Measurements from ENCODE around the gene SMIM24. TPM values are rescaled to one million over a fixed set of nuclear protein-coding genes. Genes with fewer than 3 reads are reported as not detected.

SMIM24 gene
- polyA plus RNA-seq, 2 of the 4 experiments (the other 2 are of a cell fraction) = 1.0 to 1.2 TPM

- no peak for DNase-seq (ENCODE audit: low read depth in 1 of 2, low spot score in 1 of 2)
- no peak for TF ChIP-seq MAFK (IDR thresholded peaks at IDR 0.05; ENCODE audit: partially characterized antibody)
- TF ChIP-seq ZFP36 (IDR thresholded peaks at IDR 0.05; ENCODE audit: borderline replicate concordance, partially characterized antibody) = peak; percentile 70
- no peak overlapping the region for H3K27ac ChIP-seq
- H3K4me1 ChIP-seq = peaks cover 16% of the 10 kb centered on the region; the same call in 2 of the 3 replicates
- no peak overlapping the region for H3K4me2 ChIP-seq
- FAIRE-seq = no peak
- ChIA-PET CTCF (interaction anchor here (1.4 to 6.7 kb wide), 7 partner anchors 9 to 147 kb away, joined by 3 to 78 read pairs (median 10); partner anchors contain the start of gene SMIM44), POLR2A (no interaction called here)
- H3K4me3 ChIP-seq = no peak overlapping the region
- 43% methylated on average over 2 of the region's 2 CpGs for WGBS (ENCODE audit: missing lambda C conversion rate)
- ATAC-seq = no peak
- H3K9me3 ChIP-seq = no peaks in the 10 kb centered on the region
Observed at GRCh38 chr19:3474614-3475013, 5.7 kb downstream of the SMIM24 start.

- H3K4me1 ChIP-seq = peaks cover 16% of the 10 kb centered on the region; the same call in 2 of the 3 replicates
- ChIA-PET CTCF (interaction anchor here (0.8 to 6.7 kb wide), 11 partner anchors 10 to 180 kb away, joined by 3 to 78 read pairs (median 6); partner anchors contain the start of gene SMIM44), POLR2A (no interaction called here)
- WGBS (ENCODE audit: missing lambda C conversion rate) = 43% methylated on average over 8 of the region's 8 CpGs
- no peak overlapping the region for H3K4me3 ChIP-seq
- no peak for TF ChIP-seq EHF (CRISPR knock-in tag; IDR thresholded peaks at IDR 0.05)
- TF ChIP-seq, protein P1, sequence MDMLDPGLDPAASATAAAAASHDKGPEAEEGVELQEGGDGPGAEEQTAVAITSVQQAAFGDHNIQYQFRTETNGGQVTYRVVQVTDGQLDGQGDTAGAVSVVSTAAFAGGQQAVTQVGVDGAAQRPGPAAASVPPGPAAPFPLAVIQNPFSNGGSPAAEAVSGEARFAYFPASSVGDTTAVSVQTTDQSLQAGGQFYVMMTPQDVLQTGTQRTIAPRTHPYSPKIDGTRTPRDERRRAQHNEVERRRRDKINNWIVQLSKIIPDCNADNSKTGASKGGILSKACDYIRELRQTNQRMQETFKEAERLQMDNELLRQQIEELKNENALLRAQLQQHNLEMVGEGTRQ (IDR thresholded peaks at IDR 0.05) = peak; percentile 45; the same call in 1 of the 2 replicates
- DNase-seq (ENCODE audit: low read depth in 1 of 2, low spot score in 1 of 2) = no peak
- peak overlapping the region in 1 of 2 experiments; percentile 1; a peak in 1 of 6 replicates for H3K27ac ChIP-seq
- ATAC-seq = no peak
- H3K9me3 ChIP-seq = no peaks in the 10 kb centered on the region
- no peak for FAIRE-seq
- peak overlapping the region; percentile 32 for H3K4me2 ChIP-seq
Observed at GRCh38 chr19:3474010-3474409, 6.3 kb downstream of the SMIM24 start.

GRCh38 chr19:3471954-3472655 is 8.2 kb downstream of the SMIM24 start:
- FAIRE-seq = no peak
- no peak overlapping the region for H3K4me3 ChIP-seq
- no peak for DNase-seq (ENCODE audit: low read depth in 1 of 2, low spot score in 1 of 2)
- CTCF ChIA-PET = interaction anchor here (0.6 to 6.7 kb wide), 43 partner anchors 8 to 286 kb away, joined by 3 to 78 read pairs (median 5); partner anchors contain the start of gene SMIM44
- H3K9me3 ChIP-seq = peaks cover 10% of the 10 kb centered on the region; the same call in 1 of the 3 replicates
- peak overlapping the region; percentile 47 for H3K4me2 ChIP-seq
- peak overlapping the region; percentile 52 to 63; a peak in 3 of 6 replicates for H3K27ac ChIP-seq
- peaks cover 16% of the 10 kb centered on the region; the same call in 2 of the 3 replicates for H3K4me1 ChIP-seq
- ATAC-seq = peak; percentile 31 to 58; a peak in 4 of 6 replicates
- 36% methylated on average over 12 of the region's 24 CpGs for WGBS (ENCODE audit: missing lambda C conversion rate)
- POLR2A ChIA-PET = no interaction called here
- TF ChIP-seq POLR2AphosphoS2 (conservative IDR thresholded peaks at IDR 0.05; ENCODE audit: low read length) (no peak), SREBF2 (IDR thresholded peaks at IDR 0.05) (no peak), MYC (IDR thresholded peaks at IDR 0.05; ENCODE audit: borderline replicate concordance, low read length) (no peak), MAX (IDR thresholded peaks at IDR 0.05) (no peak), RAD21 (conservative IDR thresholded peaks at IDR 0.05 in 1 of 2, IDR thresholded peaks at IDR 0.05 in 1 of 2) (peak; percentile 76 to 81), FOSB (CRISPR knock-in tag; IDR thresholded peaks at IDR 0.05) (no peak), PHF8 (IDR thresholded peaks at IDR 0.05; ENCODE audit: borderline replicate concordance, low read depth) (no peak), GATA3 (IDR thresholded peaks at IDR 0.05; ENCODE audit: borderline replicate concordance) (no peak), RARB (CRISPR knock-in tag; IDR thresholded peaks at IDR 0.05) (no peak), REST (IDR thresholded peaks at IDR 0.05) (no peak), BCL3 (IDR thresholded peaks at IDR 0.05) (no peak), TFCP2L1 (CRISPR knock-in tag; IDR thresholded peaks at IDR 0.05) (no peak), CTCF (IDR thresholded peaks at IDR 0.05) (peak; percentile 68), HEYL (CRISPR knock-in tag; IDR thresholded peaks at IDR 0.05) (no peak), ZFP36 (IDR thresholded peaks at IDR 0.05; ENCODE audit: borderline replicate concordance, partially characterized antibody) (no peak), KDM5A (IDR thresholded peaks at IDR 0.05) (no peak)
- TF ChIP-seq, protein P1 (IDR thresholded peaks at IDR 0.05) = no peak
- TF ChIP-seq, protein P2, sequence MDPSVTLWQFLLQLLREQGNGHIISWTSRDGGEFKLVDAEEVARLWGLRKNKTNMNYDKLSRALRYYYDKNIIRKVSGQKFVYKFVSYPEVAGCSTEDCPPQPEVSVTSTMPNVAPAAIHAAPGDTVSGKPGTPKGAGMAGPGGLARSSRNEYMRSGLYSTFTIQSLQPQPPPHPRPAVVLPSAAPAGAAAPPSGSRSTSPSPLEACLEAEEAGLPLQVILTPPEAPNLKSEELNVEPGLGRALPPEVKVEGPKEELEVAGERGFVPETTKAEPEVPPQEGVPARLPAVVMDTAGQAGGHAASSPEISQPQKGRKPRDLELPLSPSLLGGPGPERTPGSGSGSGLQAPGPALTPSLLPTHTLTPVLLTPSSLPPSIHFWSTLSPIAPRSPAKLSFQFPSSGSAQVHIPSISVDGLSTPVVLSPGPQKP (IDR thresholded peaks at IDR 0.05; ENCODE audit: low read depth, low read length) = no peak

All from A549 (cell line).